Kidney (tissue), 14 donors: ENCODE results near the gene PDLIM5. TPM values are rescaled to one million over a fixed set of nuclear protein-coding genes. Genes with fewer than 3 reads are reported as not detected.

ENCODE experiments used
- DNase-seq, 5 donors: peaks; one replicate each; pipeline ENCODE4 v3.0.0-alpha.2; 2013 to 2020
- FAIRE-seq: peaks from 2 replicates; lab custom pipeline; 2012; peaks lifted over from hg19 to GRCh38; lab: Jason Lieb, UNC
- H3K27ac ChIP-seq, 2 donors: one replicate each; pipeline ENCODE4 v1.7.0; 2013; ENCODE audit warnings: low read depth in 2 of 2, low read length in 2 of 2, inconsistent platforms in 1 of 2
- H3K27me3 ChIP-seq: one replicate; pipeline ENCODE4 v1.7.1; 2013; ENCODE audit warnings: low read length, inconsistent platforms; ENCODE audit not compliant: control insufficient read depth, insufficient read depth
- H3K36me3 ChIP-seq, 3 donors: one replicate each; pipeline versions ENCODE4 v1.7.0 to v1.7.1; 2013; ENCODE audit warnings: low read length in 3 of 3, control low read depth in 1 of 3, inconsistent platforms in 1 of 3; ENCODE audit not compliant: insufficient read depth in 3 of 3, control insufficient read depth in 2 of 3
- H3K4me1 ChIP-seq, 3 donors: one replicate each; pipeline versions ENCODE4 v1.7.0 to v1.7.1; 2013; ENCODE audit warnings: low read length in 3 of 3, inconsistent platforms in 1 of 3, low read depth in 1 of 3; ENCODE audit not compliant: control insufficient read depth in 2 of 3, insufficient read depth in 2 of 3
- H3K4me3 ChIP-seq, 3 donors: one replicate each; pipeline versions ENCODE4 v1.7.0 to v1.8.1; 2013; ENCODE audit warnings: low read length in 3 of 3, control low read depth in 1 of 3, inconsistent platforms in 1 of 3
- H3K9ac ChIP-seq, 3 donors: one replicate each; pipeline versions ENCODE4 v1.7.0 to v1.7.1; 2013; ENCODE audit warnings: low read length in 3 of 3, control low read depth in 1 of 3, inconsistent platforms in 1 of 3
- H3K9me3 ChIP-seq, 3 donors: one replicate each; pipeline versions ENCODE4 v1.7.0 to v1.7.1; 2013; ENCODE audit warnings: low read length in 3 of 3, control low read depth in 1 of 3, inconsistent platforms in 1 of 3; ENCODE audit not compliant: control insufficient read depth in 2 of 3, insufficient read depth in 1 of 3
- CTCF ChIP-seq: IDR thresholded peaks from 3 replicates; pipeline ENCODE4 v1.5.1; 2012; ENCODE audit warnings: mild to moderate bottlenecking, moderate library complexity, borderline replicate concordance; ENCODE audit not compliant: insufficient read depth; ENCODE audit errors: extremely low read depth
- intact Hi-C: fragments of 100-400 bp; cut with DNase I; formaldehyde crosslinking; loops from one replicate; pipeline ENCODE4 v1.11.1; 2022
- polyA plus RNA-seq: library from polyadenylated mRNA; stranded (reverse); fragments of 350-450 nt; fragmentation: Illumina TruSeq; extraction: RNeasy Lipid Tissue Mini Kit (QIAGEN cat#74804); gene quantifications from one replicate; pipeline ENCODE4 v1.2.3, GENCODE V29; 2014; ENCODE audit warnings: low read depth, low replicate concordance; ENCODE audit not compliant: insufficient read depth
- total RNA-seq: library from RNA; stranded (reverse); fragmentation: NEBNext Ultra II Directional; extraction: Animal tissue kit (Norgen Biotek cat#: 25700); gene quantifications from one replicate; pipeline ENCODE4 v1.2.1, GENCODE V29; 2021
- donor health status: control.
- donor health status: control.
- donor health status: control.
- donor health status: control.
- donor health status: control.
- donor health status: DM: yes; HTN: yes; CAD: no.
- donor health status: Normal renal cell carcinoma (clear cell type).

PDLIM5 gene
- total and polyA plus RNA-seq, 2 donors from 2014 or later = 24.3 to 167 TPM

- DNase-seq = no peak
- intact Hi-C loops = no loop called here
- FAIRE-seq = no peak
- Histone ChIP-seq H3K27ac (peak overlapping the region in 1 of 2 donors; percentile 38), H3K9ac (no peak overlapping the region), H3K27me3 (no peaks in the 10 kb centered on the region), H3K36me3 (no peaks in the 10 kb centered on the region), H3K9me3 (no peaks in the 10 kb centered on the region), H3K4me1 (peaks cover 0 to 2% (median 0%) of the 10 kb centered on the region in 3 donors), H3K4me3 (peak overlapping the region in 2 of 3 donors; percentile 30 to 44)
- TF ChIP-seq CTCF = no peak
Observed at GRCh38 chr4:94412019-94412657, 39.6 kb upstream of the PDLIM5 start.

GRCh38 chr4:94412658-94413038 is 39.1 kb upstream of the PDLIM5 start:
- Histone ChIP-seq H3K36me3 (no peaks in the 10 kb centered on the region), H3K4me3 (peak overlapping the region in 2 of 3 donors; percentile 30 to 44), H3K27ac (peak overlapping the region in 1 of 2 donors; percentile 8), H3K9ac (no peak overlapping the region), H3K27me3 (no peaks in the 10 kb centered on the region), H3K4me1 (peaks cover 0 to 2% (median 0%) of the 10 kb centered on the region in 3 donors), H3K9me3 (no peaks in the 10 kb centered on the region)
- intact Hi-C loops = no loop called here
- DNase-seq = peak in 2 of 5 donors; percentile 25 to 48
- TF ChIP-seq CTCF = no peak
- FAIRE-seq = no peak

GRCh38 chr4:94413085-94413840 is 38.5 kb upstream of the PDLIM5 start:
- no peak for TF ChIP-seq CTCF
- peak overlapping the region in 1 of 2 donors; percentile 8 for H3K27ac ChIP-seq
- H3K36me3 ChIP-seq = no peaks in the 10 kb centered on the region
- H3K4me1 ChIP-seq = peaks cover 0 to 2% (median 0%) of the 10 kb centered on the region in 3 donors
- H3K4me3 ChIP-seq = peak overlapping the region in 1 of 3 donors; percentile 30
- H3K27me3 ChIP-seq = no peaks in the 10 kb centered on the region
- H3K9ac ChIP-seq = no peak overlapping the region
- intact Hi-C loops = no loop called here
- FAIRE-seq (no peak), DNase-seq (no peak)
- H3K9me3 ChIP-seq = no peaks in the 10 kb centered on the region
